ENCODE results near the gene FFAR3.

The FFAR3 gene, protein sequence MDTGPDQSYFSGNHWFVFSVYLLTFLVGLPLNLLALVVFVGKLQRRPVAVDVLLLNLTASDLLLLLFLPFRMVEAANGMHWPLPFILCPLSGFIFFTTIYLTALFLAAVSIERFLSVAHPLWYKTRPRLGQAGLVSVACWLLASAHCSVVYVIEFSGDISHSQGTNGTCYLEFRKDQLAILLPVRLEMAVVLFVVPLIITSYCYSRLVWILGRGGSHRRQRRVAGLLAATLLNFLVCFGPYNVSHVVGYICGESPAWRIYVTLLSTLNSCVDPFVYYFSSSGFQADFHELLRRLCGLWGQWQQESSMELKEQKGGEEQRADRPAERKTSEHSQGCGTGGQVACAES
- 0 to 0.55 (median 0) reads per million in 9 experiments for total RNA-seq

DNA sequence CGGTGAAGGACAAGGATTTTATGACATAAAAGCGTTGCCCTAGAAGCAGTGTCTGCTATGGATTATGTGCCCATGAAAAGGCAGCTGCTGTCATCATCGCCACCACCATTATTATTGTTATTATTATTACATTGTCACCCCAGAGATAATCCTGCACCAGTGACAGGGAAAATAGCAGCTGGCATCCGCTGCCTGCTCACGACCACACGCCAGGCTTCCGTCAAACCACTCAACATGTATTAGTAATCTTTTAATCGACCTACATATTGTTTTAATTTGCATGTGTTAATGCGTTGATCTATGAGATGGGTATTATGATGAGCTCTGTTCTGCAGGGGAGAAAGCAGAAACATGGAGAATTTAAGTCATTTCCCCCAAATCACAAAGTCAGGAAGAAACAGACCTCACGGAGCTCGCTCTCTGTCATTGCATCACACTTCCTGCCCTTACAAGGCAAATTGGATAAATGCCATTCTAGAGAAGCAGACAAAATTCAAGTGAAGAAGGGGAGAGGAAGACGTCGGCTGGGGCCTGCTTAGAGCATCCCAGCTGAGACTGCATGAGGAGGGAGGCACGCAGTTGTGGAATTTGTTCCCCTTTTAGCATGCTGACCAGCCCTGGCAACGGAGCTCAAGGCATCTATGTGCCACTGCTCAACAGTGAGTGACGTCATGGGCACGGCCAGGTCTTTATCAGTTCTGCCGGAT is at the start of gene FFAR3:
FFAR3 (plus strand) TSS at position 594 of the 707 bp plus-strand sequence. CDS start 431 bp downstream, outside the sequence.
- ATAC-seq (replicated peaks) (no peak), DNase-seq (no peak)
- Mint-ChIP-seq H3K36me3 (ENCODE audit: insufficient read depth) (no peaks in the 10 kb centered on the region), H3K4me3 (peak within 1 kb of the TSS in 1 of 2 donors; percentile 31), H3K9me3 (no peaks in the 10 kb centered on the region), H3K4me1 (ENCODE audit: low read depth in 2 of 2) (peaks cover 7 to 9% of the 10 kb centered on the region in 2 donors), H3K27me3 (peaks cover 27 to 54% of the 10 kb centered on the region in 2 donors), H3K27ac (no peak within 1 kb of the TSS)

DNA sequence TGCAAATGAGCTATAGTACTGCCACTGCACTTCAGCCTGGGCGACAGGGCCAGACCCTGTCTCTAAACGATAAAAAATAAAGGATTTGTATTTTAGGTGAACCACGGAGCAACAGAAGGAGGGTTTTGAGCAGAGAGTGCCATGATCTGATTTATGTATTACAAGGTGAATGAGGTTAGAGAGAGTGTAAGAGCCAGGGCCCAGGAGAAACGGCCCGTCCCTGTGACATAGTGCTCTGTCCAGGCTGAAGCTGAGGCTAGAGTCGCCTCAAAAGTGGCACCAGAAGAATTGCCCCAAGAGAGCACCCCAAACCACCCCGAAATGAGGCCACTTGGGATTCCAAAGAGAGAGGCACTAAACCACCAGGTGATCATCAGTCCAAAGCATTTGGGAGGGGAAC is 49.4 kb upstream of the FFAR3 start:
- no peak for ATAC-seq (replicated peaks)
- no peaks in the 10 kb centered on the region for H3K9me3 Mint-ChIP-seq
- peaks cover 15 to 31% of the 10 kb centered on the region in 2 donors for H3K27me3 Mint-ChIP-seq
- H3K27ac Mint-ChIP-seq = no peak overlapping the region
- no peaks in the 10 kb centered on the region for H3K4me1 Mint-ChIP-seq (ENCODE audit: low read depth in 2 of 2)
- H3K4me3 Mint-ChIP-seq = no peak overlapping the region
- no peaks in the 10 kb centered on the region for H3K36me3 Mint-ChIP-seq (ENCODE audit: insufficient read depth)
- DNase-seq = no peak

DNA sequence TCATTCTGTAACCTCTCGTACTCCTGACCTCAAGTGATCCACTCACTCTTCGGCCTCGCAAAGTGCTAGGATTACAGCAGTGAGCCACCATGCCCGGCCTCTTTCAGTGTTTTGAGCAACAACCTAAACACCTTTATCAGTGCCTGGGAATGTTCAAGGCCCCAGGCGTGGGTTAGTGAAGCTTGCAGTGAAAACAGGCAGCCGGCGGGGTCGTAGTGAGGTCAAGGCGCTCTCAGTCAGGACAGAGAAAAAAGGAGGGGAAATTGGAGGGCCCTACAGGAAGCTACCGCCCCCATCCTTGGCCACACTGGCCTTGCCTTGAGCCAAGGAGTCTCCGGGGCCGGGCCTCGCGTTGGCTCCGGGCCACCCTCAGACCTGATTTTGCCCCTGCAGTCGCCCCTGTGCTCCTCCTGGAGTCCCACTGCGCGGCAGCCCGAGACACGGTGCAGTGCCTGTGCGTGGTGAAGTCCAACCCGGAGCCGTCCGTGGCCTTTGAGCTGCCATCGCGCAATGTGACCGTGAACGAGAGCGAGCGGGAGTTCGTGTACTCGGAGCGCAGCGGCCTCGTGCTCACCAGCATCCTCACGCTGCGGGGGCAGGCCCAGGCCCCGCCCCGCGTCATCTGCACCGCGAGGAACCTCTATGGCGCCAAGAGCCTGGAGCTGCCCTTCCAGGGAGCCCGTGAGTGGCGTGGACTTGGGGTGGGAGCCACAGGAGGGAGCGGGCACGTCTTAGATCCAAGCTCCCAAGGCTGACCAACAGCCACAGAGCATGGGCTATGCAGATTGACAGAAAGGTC is 48.6 kb upstream of the FFAR3 start:
- Mint-ChIP-seq H3K27ac (no peak overlapping the region), H3K9me3 (no peaks in the 10 kb centered on the region), H3K4me1 (ENCODE audit: low read depth in 2 of 2) (no peaks in the 10 kb centered on the region), H3K36me3 (ENCODE audit: insufficient read depth) (no peaks in the 10 kb centered on the region), H3K27me3 (peaks cover 15 to 31% of the 10 kb centered on the region in 2 donors), H3K4me3 (no peak overlapping the region)
- DNase-seq = no peak
- ATAC-seq (replicated peaks) = no peak

DNA sequence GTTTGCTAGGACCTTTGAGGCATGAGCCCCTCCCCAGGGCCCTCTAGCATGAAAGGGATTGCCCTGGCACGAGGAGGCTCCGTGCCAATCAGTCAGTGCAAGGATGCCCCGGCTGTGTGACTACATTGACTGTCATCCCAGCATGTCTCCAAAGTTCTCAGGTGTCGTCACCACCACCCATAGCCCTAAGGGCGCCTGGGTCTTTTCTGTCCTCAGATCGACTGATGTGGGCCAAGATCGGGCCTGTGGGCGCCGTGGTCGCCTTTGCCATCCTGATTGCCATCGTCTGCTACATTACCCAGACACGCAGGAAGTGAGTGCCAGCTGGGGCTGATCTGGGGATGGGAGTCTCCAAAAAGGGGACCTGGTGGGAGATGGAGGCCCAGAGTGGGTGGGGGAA is 47.9 kb upstream of the FFAR3 start:
- no peak for ATAC-seq (replicated peaks)
- Mint-ChIP-seq H3K9me3 (no peaks in the 10 kb centered on the region), H3K27me3 (peaks cover 15 to 31% of the 10 kb centered on the region in 2 donors), H3K4me3 (no peak overlapping the region), H3K4me1 (ENCODE audit: low read depth in 2 of 2) (no peaks in the 10 kb centered on the region), H3K36me3 (ENCODE audit: insufficient read depth) (no peaks in the 10 kb centered on the region), H3K27ac (no peak overlapping the region)
- DNase-seq = no peak

DNA sequence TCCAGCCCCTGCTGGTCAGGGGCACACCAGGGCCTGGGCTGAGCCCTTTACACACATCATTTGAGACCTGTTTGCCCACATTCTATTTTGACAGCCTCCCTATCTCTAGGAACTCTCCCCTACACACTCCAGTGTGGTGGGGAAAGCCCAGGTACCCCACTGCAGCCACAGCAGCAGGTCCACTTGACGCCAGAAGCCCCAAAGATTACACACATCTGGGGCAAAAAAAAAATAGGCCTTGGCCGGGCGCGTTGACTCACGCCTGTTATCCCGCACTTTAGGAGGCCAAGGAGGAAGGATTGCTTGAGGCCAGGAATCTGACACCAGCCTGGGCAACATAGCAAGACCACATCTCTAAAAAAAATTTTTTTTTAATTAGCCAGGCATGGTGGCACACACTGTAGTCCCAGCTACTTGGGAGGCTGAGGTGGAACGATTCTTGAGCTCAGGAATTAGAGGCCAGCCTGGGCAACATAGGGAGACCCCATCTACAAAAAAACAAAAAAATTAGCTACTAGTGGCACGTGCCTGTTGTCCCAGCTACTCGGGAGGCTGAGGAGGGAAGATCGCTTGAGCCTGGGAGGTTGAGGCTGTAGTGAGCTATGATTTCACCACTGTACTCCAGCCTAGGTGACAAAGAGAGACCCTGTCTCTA is 47.3 kb upstream of the FFAR3 start:
- Mint-ChIP-seq H3K36me3 (ENCODE audit: insufficient read depth) (no peaks in the 10 kb centered on the region), H3K9me3 (no peaks in the 10 kb centered on the region), H3K27ac (no peak overlapping the region), H3K4me1 (ENCODE audit: low read depth in 2 of 2) (no peaks in the 10 kb centered on the region), H3K4me3 (no peak overlapping the region), H3K27me3 (peaks cover 15 to 31% of the 10 kb centered on the region in 2 donors)
- ATAC-seq (replicated peaks) = no peak
- no peak for DNase-seq

DNA sequence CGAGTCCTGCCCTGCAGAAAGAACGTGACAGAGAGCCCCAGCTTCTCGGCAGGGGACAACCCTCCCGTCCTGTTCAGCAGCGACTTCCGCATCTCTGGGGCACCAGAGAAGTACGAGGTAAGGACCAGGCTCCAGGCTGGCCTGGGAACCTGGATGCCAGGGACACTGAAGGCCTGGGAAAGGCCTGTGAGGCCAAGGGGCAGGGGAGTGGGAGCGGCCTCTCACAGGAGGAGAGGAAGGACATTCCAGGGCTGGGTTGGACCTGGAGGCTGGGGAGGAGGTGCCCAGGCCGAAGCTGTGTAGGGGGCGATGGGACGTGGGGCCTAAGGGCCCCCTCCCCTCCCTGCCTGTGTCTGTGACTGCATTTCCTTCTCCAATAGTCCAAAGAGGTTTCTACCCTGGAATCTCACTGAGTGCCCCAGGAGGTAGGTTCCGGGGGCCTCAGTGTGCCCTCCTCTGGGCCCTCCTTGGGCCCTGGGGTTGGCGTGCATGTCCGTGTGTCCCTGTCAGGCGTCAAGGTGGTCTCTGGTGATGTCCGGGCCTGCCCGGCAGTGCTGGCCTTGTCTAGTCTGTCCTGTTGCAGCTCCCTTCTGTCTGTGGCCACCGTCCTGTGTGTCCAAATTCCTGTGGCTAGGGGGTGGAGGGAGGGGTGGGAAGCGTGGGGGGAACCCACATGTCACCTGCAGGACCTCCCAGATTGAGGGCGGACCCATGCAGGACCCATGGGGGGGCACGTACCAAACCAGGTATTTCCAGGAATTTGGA is 46.2 kb upstream of the FFAR3 start:
- ATAC-seq (replicated peaks) (no peak), DNase-seq (no peak)
- H3K27ac Mint-ChIP-seq = peak overlapping the region in 1 of 2 donors; percentile 52
- H3K4me3 Mint-ChIP-seq = no peak overlapping the region
- H3K4me1 Mint-ChIP-seq (ENCODE audit: low read depth in 2 of 2) = no peaks in the 10 kb centered on the region
- H3K27me3 Mint-ChIP-seq = peaks cover 15 to 31% of the 10 kb centered on the region in 2 donors
- H3K36me3 Mint-ChIP-seq (ENCODE audit: insufficient read depth) = no peaks in the 10 kb centered on the region
- no peaks in the 10 kb centered on the region for H3K9me3 Mint-ChIP-seq

DNA sequence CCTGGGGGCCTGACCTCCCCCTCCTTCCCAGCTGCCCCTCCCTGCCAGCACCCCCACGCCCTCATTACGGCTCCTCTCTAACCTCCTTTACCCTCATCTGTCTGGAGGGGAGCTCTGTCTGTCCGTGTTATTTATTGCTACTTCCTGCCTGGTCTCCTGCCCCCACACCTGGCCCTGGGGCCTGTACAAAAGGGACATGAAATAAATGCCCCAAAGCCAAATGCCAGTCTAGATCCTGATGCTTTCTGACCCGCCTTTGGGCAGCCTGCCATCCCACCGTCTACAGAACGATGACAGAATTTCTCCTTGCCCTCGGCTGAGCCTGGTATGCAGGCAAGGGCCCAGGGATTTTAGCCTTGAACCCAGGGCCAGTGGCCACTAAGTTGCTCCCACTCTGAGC is 44.7 kb upstream of the FFAR3 start:
- Mint-ChIP-seq H3K9me3 (no peaks in the 10 kb centered on the region), H3K27me3 (peaks cover 11 to 26% of the 10 kb centered on the region in 2 donors), H3K27ac (peak overlapping the region in 1 of 2 donors; percentile 71), H3K4me1 (ENCODE audit: low read depth in 2 of 2) (peaks cover 0 to 3% of the 10 kb centered on the region in 2 donors), H3K36me3 (ENCODE audit: insufficient read depth) (no peaks in the 10 kb centered on the region), H3K4me3 (no peak overlapping the region)
- DNase-seq = no peak
- no peak for ATAC-seq (replicated peaks)

DNA sequence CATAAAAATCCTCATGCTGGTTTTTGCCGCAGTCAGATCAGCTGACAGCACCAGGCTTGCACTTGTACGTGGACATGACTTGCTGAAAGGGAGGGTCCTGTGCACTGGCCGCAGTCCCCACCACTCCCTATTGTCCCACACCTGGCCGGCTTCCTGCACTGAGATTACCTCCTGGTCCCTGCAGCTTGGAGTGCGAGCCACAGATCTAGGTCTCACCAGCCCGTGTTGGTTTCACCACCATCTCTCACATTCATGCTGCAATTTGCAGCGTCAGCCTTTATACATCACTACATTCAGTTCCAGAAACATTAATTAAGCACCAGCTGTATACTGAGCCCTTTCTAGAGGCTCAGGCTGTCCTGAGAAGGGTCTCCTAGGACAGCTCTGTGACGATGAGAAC is 44.2 kb upstream of the FFAR3 start:
- peaks cover 0 to 7% of the 10 kb centered on the region in 2 donors for H3K4me1 Mint-ChIP-seq (ENCODE audit: low read depth in 2 of 2)
- DNase-seq (no peak), ATAC-seq (replicated peaks) (no peak)
- no peaks in the 10 kb centered on the region for H3K9me3 Mint-ChIP-seq
- no peak overlapping the region for H3K4me3 Mint-ChIP-seq
- H3K27ac Mint-ChIP-seq = peak overlapping the region in 1 of 2 donors; percentile 71
- H3K36me3 Mint-ChIP-seq (ENCODE audit: insufficient read depth) = no peaks in the 10 kb centered on the region
- H3K27me3 Mint-ChIP-seq = peaks cover 11 to 26% of the 10 kb centered on the region in 2 donors

DNA sequence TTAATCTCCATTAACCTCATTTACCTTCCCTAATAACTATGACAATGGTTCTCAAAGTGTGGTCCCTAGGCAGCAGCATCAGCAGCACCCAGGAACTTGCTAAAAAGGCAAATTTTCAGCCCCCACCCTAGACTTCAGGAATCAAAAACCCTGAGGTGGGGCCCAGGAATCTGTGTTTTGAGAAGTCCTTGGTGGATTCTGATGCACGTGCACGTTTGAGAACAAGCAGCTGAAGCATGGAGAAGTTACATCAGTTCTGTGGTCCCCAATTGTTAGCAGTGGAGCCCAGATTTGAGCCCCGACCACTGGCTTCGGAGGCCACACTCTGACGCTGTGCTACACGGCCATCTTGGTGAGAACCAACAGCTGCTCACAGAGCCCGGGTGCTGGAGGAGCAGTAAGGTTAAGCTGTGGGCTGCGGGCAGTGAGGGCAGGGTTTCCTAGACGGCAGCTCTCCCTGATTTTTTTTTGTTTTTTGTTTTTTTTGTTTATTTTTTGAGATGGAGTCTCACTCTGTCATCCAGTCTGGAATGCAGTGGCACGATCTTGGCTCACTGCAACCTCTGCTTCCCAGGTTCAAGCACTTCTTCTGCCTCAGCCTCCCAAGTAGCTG is 43.3 kb upstream of the FFAR3 start:
- H3K9me3 Mint-ChIP-seq = no peaks in the 10 kb centered on the region
- H3K27me3 Mint-ChIP-seq = peaks cover 6 to 20% of the 10 kb centered on the region in 2 donors
- no peaks in the 10 kb centered on the region for H3K36me3 Mint-ChIP-seq (ENCODE audit: insufficient read depth)
- ATAC-seq (replicated peaks) = no peak
- peaks cover 0 to 7% of the 10 kb centered on the region in 2 donors for H3K4me1 Mint-ChIP-seq (ENCODE audit: low read depth in 2 of 2)
- no peak for DNase-seq
- H3K27ac Mint-ChIP-seq = no peak overlapping the region
- no peak overlapping the region for H3K4me3 Mint-ChIP-seq

DNA sequence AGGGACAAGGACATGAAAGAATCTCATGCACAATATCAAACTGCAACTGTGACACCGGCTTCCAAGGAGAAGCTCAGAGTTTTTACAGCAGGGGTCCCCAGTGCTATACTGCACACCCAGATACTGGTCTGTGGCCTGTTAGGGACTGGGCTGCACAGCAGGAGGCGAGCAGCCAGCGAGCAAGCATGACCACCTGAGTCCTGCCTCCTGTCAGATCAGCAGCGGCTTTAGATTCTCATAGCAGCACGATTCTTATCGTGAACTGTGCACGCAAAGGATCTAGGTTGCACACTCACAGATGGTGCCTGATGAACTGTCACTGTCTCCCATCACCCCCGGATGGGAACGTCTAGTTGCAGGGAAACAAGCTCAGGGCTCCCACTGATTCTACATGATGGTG is 42.4 kb upstream of the FFAR3 start:
- no peaks in the 10 kb centered on the region for H3K9me3 Mint-ChIP-seq
- H3K4me1 Mint-ChIP-seq (ENCODE audit: low read depth in 2 of 2) = peaks cover 0 to 7% of the 10 kb centered on the region in 2 donors
- no peak overlapping the region for H3K27ac Mint-ChIP-seq
- no peaks in the 10 kb centered on the region for H3K36me3 Mint-ChIP-seq (ENCODE audit: insufficient read depth)
- H3K27me3 Mint-ChIP-seq = peaks cover 6 to 26% of the 10 kb centered on the region in 2 donors
- no peak for ATAC-seq (replicated peaks)
- no peak overlapping the region for H3K4me3 Mint-ChIP-seq
- no peak for DNase-seq

DNA sequence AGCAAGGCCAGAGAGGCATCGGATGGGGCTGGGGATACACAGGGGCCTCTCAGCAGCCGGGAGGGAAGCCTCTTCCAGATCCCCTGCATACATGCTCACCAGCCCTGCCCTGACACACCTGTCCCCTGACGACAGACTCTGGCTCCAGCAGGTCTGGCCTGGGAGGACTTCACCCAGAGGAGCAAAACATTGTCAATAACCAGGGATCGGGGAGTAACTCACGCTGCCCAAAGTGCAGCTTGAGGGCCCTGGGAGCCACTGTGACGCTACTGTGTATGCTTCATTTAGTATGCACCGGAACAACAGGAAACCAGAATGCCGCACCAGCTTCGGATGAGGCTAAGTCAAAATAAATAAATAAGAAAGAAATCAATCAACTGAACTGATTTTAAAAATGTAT is 41.7 kb upstream of the FFAR3 start:
- Mint-ChIP-seq H3K36me3 (ENCODE audit: insufficient read depth) (no peaks in the 10 kb centered on the region), H3K27ac (no peak overlapping the region), H3K27me3 (peaks cover 6 to 28% of the 10 kb centered on the region in 2 donors), H3K4me3 (no peak overlapping the region), H3K9me3 (no peaks in the 10 kb centered on the region), H3K4me1 (ENCODE audit: low read depth in 2 of 2) (peaks cover 0 to 7% of the 10 kb centered on the region in 2 donors)
- ATAC-seq (replicated peaks) (no peak), DNase-seq (no peak)

DNA sequence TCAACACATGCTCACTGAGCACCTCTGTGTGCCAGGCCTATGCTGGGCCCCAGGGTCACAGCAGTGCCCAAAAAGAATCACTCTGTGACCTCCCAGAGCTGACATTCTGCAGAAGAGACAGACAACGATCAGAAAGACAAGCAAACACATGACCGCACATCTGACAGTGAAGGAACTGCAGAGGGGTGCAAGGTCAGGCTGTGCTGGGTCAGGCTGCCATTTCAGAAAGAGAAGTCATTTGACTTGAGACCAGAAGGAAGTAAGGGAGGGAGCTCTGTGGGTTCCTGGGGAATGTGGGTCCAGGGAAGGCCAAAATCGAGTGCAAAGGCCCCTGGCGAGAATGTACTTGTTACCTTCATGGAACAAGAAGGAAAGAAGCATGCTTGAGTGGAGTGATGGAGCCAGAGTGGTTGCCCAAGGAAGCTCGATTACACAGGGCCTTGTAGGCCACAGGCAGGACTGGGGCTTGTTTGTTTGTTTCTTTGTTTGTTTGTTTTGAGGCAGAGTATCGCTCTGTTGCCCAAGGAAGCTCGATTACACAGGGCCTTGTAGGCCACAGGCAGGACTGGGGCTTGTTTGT is 40.7 kb upstream of the FFAR3 start:
- Mint-ChIP-seq H3K4me3 (no peak overlapping the region), H3K36me3 (ENCODE audit: insufficient read depth) (no peaks in the 10 kb centered on the region), H3K4me1 (ENCODE audit: low read depth in 2 of 2) (peaks cover 0 to 7% of the 10 kb centered on the region in 2 donors), H3K9me3 (peaks cover 0 to 2% of the 10 kb centered on the region in 2 donors), H3K27me3 (peaks cover 12 to 21% of the 10 kb centered on the region in 2 donors), H3K27ac (peak overlapping the region in 1 of 2 donors; percentile 15)
- no peak for ATAC-seq (replicated peaks)
- no peak for DNase-seq
